Measurements from ENCODE around the gene FMN1.

Gene FMN1

DNA sequence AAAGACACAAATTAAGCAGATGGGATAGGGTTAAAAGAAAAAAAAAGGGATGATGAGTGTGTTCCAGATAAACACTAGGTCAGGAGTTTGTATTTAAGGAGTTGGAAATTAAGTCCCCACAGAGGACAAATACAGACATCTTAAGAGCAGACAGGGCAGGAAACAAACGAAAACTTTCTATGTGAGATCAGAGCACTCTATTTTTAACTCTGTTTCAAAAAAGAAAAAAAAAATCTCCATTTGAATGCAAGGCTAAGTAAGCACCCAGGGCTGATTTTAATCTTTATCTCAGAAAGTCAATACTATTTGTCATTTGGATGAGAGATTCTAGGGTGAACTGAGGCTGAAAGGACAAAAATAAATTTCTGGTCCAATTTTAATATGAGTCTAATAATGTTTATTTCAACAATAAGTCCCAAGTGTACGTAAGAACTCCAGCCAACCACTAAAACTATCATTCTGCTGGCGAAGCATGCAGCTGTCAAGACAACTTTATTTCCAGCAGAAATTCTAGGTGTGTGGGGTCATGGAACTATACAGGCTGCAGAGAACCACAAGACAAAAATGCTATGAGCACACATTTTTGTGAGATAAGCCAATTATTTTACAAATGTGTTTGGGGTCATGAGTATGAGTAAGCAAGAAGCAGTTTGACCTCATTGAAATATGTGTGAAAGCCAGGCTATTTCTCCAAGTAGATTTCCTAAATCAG is 186.1 kb downstream of the FMN1 start:
- no peak for DNase-seq

- DNase-seq, result no peak
Measured at GRCh38 chr15:33007303-33007855, 187.1 kb downstream of the FMN1 start.

- no peak for DNase-seq
Measured at GRCh38 chr15:33005582-33005981, 188.9 kb downstream of the FMN1 start.

DNA sequence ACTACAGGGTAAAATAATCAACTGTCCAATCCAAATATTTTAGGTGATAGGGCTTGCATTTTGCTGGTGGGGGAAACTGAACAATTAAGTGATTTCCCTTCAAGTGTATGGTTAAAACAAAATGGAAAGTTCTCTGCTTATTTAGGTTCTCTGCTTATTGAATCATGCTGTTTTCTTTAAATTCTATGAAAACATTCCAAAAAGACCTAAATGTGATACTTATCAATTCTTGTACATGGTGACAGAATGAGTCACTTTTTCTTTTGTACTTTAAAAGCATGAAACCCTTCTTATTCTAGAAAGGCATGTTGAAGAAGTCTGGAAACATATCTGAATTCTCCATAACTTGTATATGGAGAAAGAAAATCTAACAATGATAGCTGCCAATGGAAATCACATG is 192.6 kb downstream of the FMN1 start:
- DNase-seq, result no peak

DNA sequence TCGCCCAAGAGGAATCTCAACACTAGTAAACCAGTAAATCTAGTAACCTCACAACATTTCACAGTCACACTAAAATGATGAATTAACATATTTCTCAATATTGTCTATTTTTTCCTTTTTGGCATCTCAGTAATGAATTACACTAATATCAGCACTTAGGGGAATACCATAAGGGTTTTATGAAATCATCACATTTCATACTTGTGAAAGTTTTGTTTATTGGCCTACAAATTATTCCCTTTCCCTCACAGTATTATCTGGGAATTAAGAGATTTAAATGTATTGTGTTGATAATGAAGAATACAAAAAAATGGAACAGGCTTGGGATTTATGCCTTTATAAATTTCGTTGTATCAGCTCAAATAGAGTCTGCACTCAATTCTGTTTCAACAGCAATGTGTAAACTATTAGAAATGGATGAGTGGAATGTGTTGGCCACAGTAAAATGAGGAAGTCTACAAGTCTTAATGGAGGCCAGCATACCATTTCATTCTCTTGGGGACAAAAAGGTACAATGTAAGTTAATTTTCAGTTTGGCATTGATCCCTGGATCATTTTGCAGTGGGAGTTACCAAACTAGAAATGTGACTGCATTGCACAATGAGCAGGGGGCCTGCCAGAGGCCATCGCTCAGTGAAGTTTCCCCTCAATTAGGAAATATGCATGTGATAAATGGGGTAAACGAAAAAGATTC is 195.4 kb downstream of the FMN1 start:
- no peak for DNase-seq

DNA sequence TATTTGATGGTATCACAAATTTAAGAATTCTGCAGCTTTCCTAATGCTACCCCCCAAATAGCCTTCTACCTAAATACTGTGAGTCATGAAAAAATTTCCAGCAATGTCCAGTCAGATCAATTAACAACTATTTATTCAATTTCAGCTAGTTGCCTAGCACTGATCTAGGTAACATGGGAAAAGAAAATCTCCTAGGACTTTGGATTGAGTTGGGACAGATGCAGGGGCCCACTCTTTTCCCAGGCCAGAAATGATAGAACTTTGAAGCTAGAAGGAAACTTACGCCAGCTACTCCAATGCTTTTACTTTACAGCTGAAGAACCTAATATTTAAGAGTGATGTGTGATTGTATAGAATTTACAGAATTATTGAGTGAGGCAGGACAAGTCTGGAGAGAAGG is 196.3 kb downstream of the FMN1 start:
- DNase-seq, result no peak

DNA sequence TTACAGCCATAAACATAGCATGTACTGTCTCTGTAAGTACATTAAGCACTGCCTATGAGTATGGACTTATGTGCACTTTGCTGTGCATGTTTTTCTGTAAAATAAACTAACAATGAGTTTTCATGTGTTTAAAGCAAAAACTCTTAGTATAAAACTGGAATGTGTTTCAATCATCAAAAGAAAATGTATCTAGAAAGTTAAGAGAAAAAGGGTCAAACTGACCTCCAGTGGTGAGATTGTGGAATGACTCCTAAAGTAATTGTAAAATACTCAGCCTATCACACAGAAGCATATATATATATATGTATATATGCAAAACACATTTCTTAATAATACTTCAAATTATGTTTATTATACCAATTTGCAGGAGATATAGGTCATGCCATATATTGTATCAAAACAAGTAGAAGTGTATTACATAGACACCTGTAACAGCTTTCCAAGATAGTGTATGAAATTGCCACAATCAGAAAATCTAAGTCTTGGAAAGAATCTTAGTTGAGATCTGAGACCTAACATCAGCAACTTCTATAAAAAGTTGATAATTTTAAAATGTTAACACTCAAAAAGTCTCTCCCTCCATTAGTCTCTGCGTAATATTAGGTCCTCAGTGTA is 199.6 kb downstream of the FMN1 start:
- no peak for DNase-seq

DNA sequence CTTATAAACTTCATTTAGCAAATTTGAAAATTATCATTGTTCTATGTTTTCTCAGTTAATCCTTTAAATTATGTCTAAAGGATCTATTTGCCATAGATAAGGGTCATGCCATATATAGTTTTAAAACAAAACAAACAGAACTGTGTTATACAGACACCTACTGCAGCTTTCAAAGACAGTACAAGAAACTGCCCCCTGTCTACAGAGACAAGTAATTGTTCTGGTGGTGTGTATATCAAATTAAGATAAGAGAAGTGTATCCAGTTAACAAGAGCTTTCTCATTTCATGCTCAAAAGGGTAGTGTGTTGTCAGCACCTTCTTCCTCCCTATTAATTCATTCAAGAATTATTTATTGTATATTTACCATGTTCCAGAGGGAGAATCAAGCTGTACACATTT is 201.2 kb downstream of the FMN1 start:
- no peak for DNase-seq

DNA sequence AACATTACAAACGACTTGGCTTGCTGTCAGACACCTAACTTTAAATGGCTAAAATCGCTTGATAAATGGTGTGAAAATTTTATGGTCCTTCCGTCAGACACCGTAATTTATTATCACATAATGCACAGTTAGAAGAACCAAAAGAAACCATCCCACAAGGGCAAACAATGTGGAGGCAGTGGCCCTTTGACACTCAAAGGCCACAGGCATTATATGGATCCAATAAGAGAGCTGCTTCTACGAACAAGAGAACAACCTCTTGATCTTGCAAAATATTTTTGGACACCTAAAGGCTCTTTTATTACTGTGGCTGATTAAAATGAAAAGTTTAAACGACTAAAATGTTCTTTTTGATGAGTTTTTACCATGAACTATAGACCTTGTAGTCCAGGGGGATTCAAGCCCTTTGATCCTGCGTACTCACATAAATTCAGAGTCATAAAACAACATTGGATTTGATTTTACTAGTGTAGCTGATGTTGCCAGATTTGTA is 202.8 kb downstream of the FMN1 start:
- DNase-seq, result no peak

DNA sequence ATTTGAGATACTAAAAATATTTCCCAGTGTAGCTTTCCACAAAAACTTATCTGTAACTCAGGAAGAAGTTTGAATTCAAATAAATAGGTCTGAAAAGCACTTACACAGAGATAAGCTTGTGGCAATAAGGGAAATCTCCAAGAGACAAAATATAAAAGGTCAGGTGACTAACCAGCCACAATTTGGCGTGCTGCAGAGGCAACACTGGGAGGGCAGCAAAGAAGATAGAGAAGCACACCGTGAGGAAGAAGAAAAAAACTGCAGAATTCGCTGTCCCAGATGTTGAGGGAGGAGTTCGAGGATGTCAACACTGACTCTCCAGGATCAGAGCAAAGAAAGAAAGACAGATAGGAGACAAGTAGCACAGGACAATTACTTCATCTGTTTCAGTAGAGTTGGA is 204.4 kb downstream of the FMN1 start:
- no peak for DNase-seq

GRCh38 chr15:32987067-32987466 is 207.4 kb downstream of the FMN1 start:
- no peak for DNase-seq

DNA sequence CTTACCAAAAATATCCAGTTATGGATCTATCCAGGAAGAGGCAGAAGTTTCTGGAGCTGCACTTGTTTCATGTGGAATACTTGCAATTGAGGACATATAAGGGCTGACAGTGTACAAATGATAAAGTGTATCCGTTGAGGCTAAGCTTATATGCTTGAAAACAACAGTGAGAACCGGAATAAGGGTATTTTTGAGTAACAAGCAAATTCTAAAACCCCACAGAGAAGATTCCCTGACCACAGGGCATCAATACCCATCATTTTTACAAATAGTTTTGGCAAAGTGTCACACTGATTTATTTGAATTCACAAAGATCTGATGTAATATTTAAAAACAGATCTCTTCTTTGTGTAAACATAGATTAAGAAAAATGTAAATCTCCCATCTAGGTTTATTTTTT is 208.4 kb downstream of the FMN1 start:
- no peak for DNase-seq

DNA sequence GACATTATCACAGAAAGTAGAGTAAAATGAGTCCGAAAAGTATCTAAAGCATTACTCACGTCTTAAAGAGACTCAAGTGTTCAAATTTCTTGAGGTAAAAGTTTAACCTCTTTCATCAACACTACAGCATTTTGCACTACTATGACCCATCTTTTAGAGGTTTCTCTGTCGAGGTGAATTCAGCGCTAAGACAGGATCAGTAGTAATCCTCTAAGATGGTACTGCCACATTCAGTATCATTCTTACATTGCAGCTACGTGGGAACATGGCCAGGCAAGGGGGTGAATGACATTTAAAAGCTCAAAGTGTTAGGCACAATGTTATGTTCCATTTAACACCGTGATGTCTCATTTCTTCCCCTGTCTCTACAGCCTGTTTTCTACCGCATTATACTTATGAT is 210.8 kb downstream of the FMN1 start:
- DNase-seq, result no peak

DNA sequence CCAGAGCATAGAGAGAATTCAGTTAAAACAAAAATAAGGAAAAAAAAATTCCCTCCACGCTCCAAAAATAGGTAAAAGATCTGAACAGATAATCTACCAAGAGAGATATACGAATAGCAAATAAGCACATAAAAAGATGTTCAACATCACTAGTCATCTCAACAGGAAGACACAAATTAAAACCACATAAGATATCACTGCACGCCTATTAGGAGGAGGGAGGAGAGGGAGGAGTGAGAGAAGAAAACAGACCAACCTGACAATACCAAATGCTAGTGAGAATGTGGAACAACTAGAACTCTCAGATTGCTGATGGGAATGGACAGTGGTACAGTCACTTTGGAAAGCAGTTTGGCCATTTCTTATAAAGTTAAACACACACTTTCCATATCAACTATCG is 212.5 kb downstream of the FMN1 start:
- DNase-seq, result no peak

- DNase-seq, result no peak
Measured at GRCh38 chr15:32981536-32981935, 213.0 kb downstream of the FMN1 start.

GRCh38 chr15:32979710-32980109 is 214.8 kb downstream of the FMN1 start:
- DNase-seq, result no peak

- no peak for DNase-seq
Measured at GRCh38 chr15:32977506-32977905, 217.0 kb downstream of the FMN1 start.

GRCh38 chr15:32974691-32975090 is 219.8 kb downstream of the FMN1 start:
- DNase-seq, result no peak

- no peak for DNase-seq
Measured at GRCh38 chr15:32972686-32973085, 221.8 kb downstream of the FMN1 start.

DNA sequence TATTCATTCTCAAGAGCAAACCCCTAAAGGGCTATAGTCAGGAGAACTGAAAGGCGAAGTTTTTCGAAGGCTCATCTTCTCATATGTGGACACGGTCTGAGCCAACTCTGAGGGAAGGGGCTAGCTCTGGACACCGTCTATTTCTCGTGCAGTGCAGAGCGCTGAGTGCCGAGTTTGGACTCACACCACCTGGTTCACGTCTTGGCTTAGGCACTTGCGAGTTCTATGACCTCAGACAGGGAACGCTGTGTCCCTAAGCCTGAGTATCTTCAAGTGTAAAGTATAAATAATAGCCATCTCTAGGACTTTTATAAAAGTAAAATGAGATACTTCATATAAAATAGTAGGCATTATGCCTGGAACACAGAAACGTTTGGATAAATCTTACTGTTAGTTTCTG is 223.7 kb downstream of the FMN1 start:
- DNase-seq, result no peak

- DNase-seq, result no peak
Measured at GRCh38 chr15:32967521-32967920, 227.0 kb downstream of the FMN1 start.

- DNase-seq, result no peak
Measured at GRCh38 chr15:32966512-32966911, 228.0 kb downstream of the FMN1 start.

DNA sequence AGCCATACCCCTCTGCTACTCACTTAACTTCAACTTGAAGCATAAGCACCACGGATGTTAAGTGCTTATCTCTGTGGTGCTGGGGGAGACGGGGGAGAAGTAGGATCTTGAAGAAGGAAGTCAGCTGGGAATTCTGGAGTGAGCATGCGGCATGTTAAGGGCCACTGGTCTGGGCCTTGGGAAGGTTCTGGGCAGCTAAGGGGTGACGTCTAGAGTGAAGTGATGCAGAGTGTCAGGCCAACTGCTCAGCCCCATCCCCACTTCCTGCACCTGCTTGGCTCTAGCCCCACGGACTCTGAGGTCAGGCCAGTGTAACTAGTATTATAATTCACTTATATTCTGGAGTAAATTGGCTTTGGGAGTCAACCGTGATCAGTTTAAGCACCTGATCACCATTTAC is 228.6 kb downstream of the FMN1 start:
- no peak for DNase-seq

DNA sequence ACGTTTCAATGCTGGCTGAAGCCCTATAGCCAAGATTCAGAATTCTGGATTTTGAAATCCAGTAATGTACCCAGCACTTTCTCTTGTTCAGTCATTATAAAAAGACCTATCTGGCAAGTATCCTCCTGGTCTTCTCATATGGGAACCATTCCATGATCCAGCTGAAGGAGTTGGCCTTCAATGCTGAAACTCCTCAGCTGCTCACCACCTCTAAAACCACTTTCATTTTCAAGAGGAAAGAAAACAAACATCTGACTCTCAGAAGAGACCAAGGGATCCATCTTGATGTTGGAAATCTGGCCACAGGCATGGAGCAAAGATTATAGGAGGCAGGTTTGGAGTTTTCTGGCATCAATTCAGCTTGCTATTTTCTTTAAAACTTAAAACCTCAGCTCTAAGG is 235.4 kb downstream of the FMN1 start:
- no peak for DNase-seq
